Measurements from ENCODE around the gene EDIL3.

Gene EDIL3

GRCh38 chr5:84017523-84018172, 367.0 kb downstream of the EDIL3 start:
- TF ChIP-seq CTCF (conservative IDR thresholded peaks at IDR 0.05): no peak
- no peak overlapping the region for H3K27ac ChIP-seq

- no peak overlapping the region for H3K27ac ChIP-seq
- TF ChIP-seq CTCF (conservative IDR thresholded peaks at IDR 0.05): no peak
These were observed 368.6 kb downstream of the EDIL3 start for GRCh38 chr5:84016085-84016484.

- no peak overlapping the region for H3K27ac ChIP-seq
- TF ChIP-seq CTCF (conservative IDR thresholded peaks at IDR 0.05): no peak
These were observed 369.7 kb downstream of the EDIL3 start for GRCh38 chr5:84014966-84015365.

- H3K27ac ChIP-seq: no peak overlapping the region
- no peak for TF ChIP-seq CTCF (conservative IDR thresholded peaks at IDR 0.05)
These were observed 390.9 kb downstream of the EDIL3 start for GRCh38 chr5:83993803-83994202.

GRCh38 chr5:83991566-83992224, 393.0 kb downstream of the EDIL3 start:
- no peak overlapping the region for H3K27ac ChIP-seq
- TF ChIP-seq CTCF (conservative IDR thresholded peaks at IDR 0.05): no peak

- TF ChIP-seq CTCF (conservative IDR thresholded peaks at IDR 0.05): no peak
- H3K27ac ChIP-seq: no peak overlapping the region
These were observed 396.4 kb downstream of the EDIL3 start for GRCh38 chr5:83988293-83988685.

GRCh38 chr5:83987513-83988292, 397.0 kb downstream of the EDIL3 start:
- no peak for TF ChIP-seq CTCF (conservative IDR thresholded peaks at IDR 0.05)
- no peak overlapping the region for H3K27ac ChIP-seq

All from VCaP (cell line).